ENCODE results near the gene SSTR5. TPM values are rescaled to one million over a fixed set of nuclear protein-coding genes. Genes with fewer than 3 reads are reported as not detected.

SSTR5 gene
- total and polyA plus RNA-seq, 10 of the 15 experiments (the other 5 are each of a cell fraction or from before 2014, with no cell fraction given), result not detected

GRCh38 chr16:1107141-1107540 lies 34.6 kb downstream of the SSTR5 start:
- ATAC-seq, result no peak
- Histone ChIP-seq H3K27me3 (replicated peaks in 1 of 2; ENCODE audit: control insufficient read depth in 2 of 2, insufficient read depth in 2 of 2, low read length in 1 of 2) (no peaks in the 10 kb centered on the region), H3K4me3 (no peak overlapping the region), H3K9me3 (replicated peaks; ENCODE audit: control insufficient read depth, insufficient read depth, low read length) (no peaks in the 10 kb centered on the region), H3K4me1 (ENCODE audit: control insufficient read depth, insufficient read depth, low read length) (no peaks in the 10 kb centered on the region), H2AFZ (ENCODE audit: control insufficient read depth, low read depth, low read length) (no peak overlapping the region), H3K27ac (ENCODE audit: control insufficient read depth, insufficient read depth) (no peak overlapping the region), H3K9ac (ENCODE audit: control insufficient read depth, insufficient read depth, low read length) (no peak overlapping the region), H3K4me2 (ENCODE audit: control insufficient read depth, insufficient read depth) (no peak overlapping the region), H4K20me1 (ENCODE audit: control insufficient read depth, insufficient read depth) (no peaks in the 10 kb centered on the region), H3K79me2 (ENCODE audit: control insufficient read depth, insufficient read depth, low read length) (no peaks in the 10 kb centered on the region), H3K36me3 (ENCODE audit: control insufficient read depth in 2 of 2, insufficient read depth in 2 of 2, low read length in 1 of 2) (no peaks in the 10 kb centered on the region)
- FAIRE-seq, result no peak
- WGBS (ENCODE audit: insufficient coverage, insufficient replicate concordance, low lambda C conversion rate, missing lambda C conversion rate), result 36% methylated on average over 22 of the region's 22 CpGs
- BruUV-seq (replicated peaks), result no TSS peak
- DNase-seq (ENCODE audit: low read depth, low spot score), result no peak
- CTCF ChIA-PET, result no interaction called here
- in situ Hi-C loops (cut with MboI), result no loop called here
- TF ChIP-seq ZBED1 (IDR thresholded peaks at IDR 0.05; ENCODE audit: borderline replicate concordance) (no peak), GATAD2B (conservative IDR thresholded peaks at IDR 0.05; ENCODE audit: low read depth) (no peak), MLLT1 (IDR thresholded peaks at IDR 0.05) (no peak), NRF1 (conservative IDR thresholded peaks at IDR 0.05; ENCODE audit: low read depth, low read length) (no peak), EZH2 (IDR thresholded peaks at IDR 0.05; ENCODE audit: borderline replicate concordance, control insufficient read depth, low read depth, low read length) (no peak), STAT3 (IDR thresholded peaks at IDR 0.05; ENCODE audit: low read depth, low read length) (no peak), YY1 (IDR thresholded peaks at IDR 0.05; ENCODE audit: low read depth, low read length) (no peak), KLF5 (IDR thresholded peaks at IDR 0.05; ENCODE audit: partially characterized antibody) (no peak), ETV6 (conservative IDR thresholded peaks at IDR 0.05 in 1 of 2, IDR thresholded peaks at IDR 0.05 in 1 of 2; ENCODE audit: borderline replicate concordance in 1 of 2, low read depth in 1 of 2) (no peak), RB1 (IDR thresholded peaks at IDR 0.05; ENCODE audit: borderline replicate concordance) (no peak), TCF3 (IDR thresholded peaks at IDR 0.05; ENCODE audit: borderline replicate concordance, insufficient read depth, low read depth, low read length) (no peak), CREB1 (IDR thresholded peaks at IDR 0.05; ENCODE audit: low read depth) (no peak)
- POLR2A ChIA-PET, result no interaction called here
- RAD21 ChIA-PET (ENCODE audit: unreplicated experiment), result no interaction called here
- SMC1A ChIA-PET (ENCODE audit: uncharacterized antibody, unreplicated experiment), result no interaction called here
- intact Hi-C loops (cut with micrococcal nuclease; ENCODE audit: unreplicated experiment), result no loop called here

All from GM12878 (cell line).